Parathyroid adenoma (tissue), 2 donors: Measurements from ENCODE around the gene SOX12.
"Not testable (repeated sequence)": the region's sequence is repeated elsewhere in the genome, so short reads cannot be mapped to it uniquely, and the experiment has no call there.

Experiments
- H2AFZ ChIP-seq: fragments of 300-600 bp; sonication (generic); one replicate; pipeline ENCODE4 v1.7.0; 2017; ENCODE audit warnings: antibody characterized with exemption, mild to moderate bottlenecking
- H3K27ac ChIP-seq: fragments of 300-600 bp; sonication (generic); one replicate; pipeline ENCODE4 v1.7.0; 2017
- H3K27me3 ChIP-seq: fragments of 300-600 bp; sonication (generic); one replicate; pipeline ENCODE4 v1.7.0; 2017; ENCODE audit warnings: low read length; ENCODE audit not compliant: control insufficient read depth, insufficient read depth
- H3K36me3 ChIP-seq: fragments of 300-600 bp; sonication (generic); one replicate; pipeline ENCODE4 v1.7.0; 2017; ENCODE audit warnings: low read length; ENCODE audit not compliant: control insufficient read depth, insufficient read depth
- H3K4me1 ChIP-seq: fragments of 300-600 bp; sonication (generic); one replicate; pipeline ENCODE4 v1.7.0; 2017; ENCODE audit warnings: control low read depth
- H3K4me2 ChIP-seq: fragments of 300-600 bp; sonication (generic); one replicate; pipeline ENCODE4 v1.7.0; 2017; ENCODE audit warnings: low read length
- H3K4me3 ChIP-seq: fragments of 300-600 bp; sonication (generic); one replicate; pipeline ENCODE4 v1.7.0; 2017; ENCODE audit warnings: low read depth, low read length
- H3K79me2 ChIP-seq: fragments of 300-600 bp; sonication (generic); one replicate; pipeline ENCODE4 v1.7.0; 2017; ENCODE audit warnings: control low read depth
- H3K9ac ChIP-seq: fragments of 300-600 bp; sonication (generic); one replicate; pipeline ENCODE4 v1.7.0; 2017; ENCODE audit warnings: mild to moderate bottlenecking
- H3K9me3 ChIP-seq: fragments of 300-600 bp; sonication (generic); one replicate; pipeline ENCODE4 v1.7.0; 2017; ENCODE audit warnings: low read length; ENCODE audit not compliant: control insufficient read depth
- CTCF ChIP-seq: fragments of 300-600 bp; sonication (generic); IDR thresholded peaks from one replicate; pipeline ENCODE4 v1.7.0; 2017; ENCODE audit warnings: antibody characterized with exemption, mild to moderate bottlenecking
- donor health status: primary hyperparathyroidism.

Gene SOX12

GRCh38 chr20:334578-334977 is 9.2 kb downstream of the SOX12 start:
- H2AFZ ChIP-seq: no peak overlapping the region
- H3K9ac ChIP-seq: no peak overlapping the region
- no peaks in the 10 kb centered on the region for H3K27me3 ChIP-seq
- no peak for TF ChIP-seq CTCF
- H3K4me2 ChIP-seq: no peak overlapping the region
- H3K4me3 ChIP-seq: no peak overlapping the region
- peaks cover 6% of the 10 kb centered on the region for H3K4me1 ChIP-seq
- H3K79me2 ChIP-seq: peaks cover 6% of the 10 kb centered on the region
- H3K9me3 ChIP-seq: no peaks in the 10 kb centered on the region
- H3K27ac ChIP-seq: no peak overlapping the region
- H3K36me3 ChIP-seq: no peaks in the 10 kb centered on the region

- not testable (repeated sequence) for H3K4me2 ChIP-seq, H3K27me3 ChIP-seq, H3K36me3 ChIP-seq, H3K4me1 ChIP-seq, H2AFZ ChIP-seq, H3K9ac ChIP-seq, H3K27ac ChIP-seq, H3K9me3 ChIP-seq, H3K4me3 ChIP-seq
- peaks cover 11% of the 10 kb centered on the region for H3K79me2 ChIP-seq
Observed at GRCh38 chr20:336040-336439, 10.7 kb downstream of the SOX12 start.

GRCh38 chr20:341682-342081 is 16.3 kb downstream of the SOX12 start:
- Histone ChIP-seq H3K9me3 (no peaks in the 10 kb centered on the region), H3K79me2 (peaks cover 15% of the 10 kb centered on the region), H3K27ac (no peak overlapping the region), H3K9ac (no peak overlapping the region), H3K4me1 (no peaks in the 10 kb centered on the region), H3K4me2 (no peak overlapping the region), H3K27me3 (no peaks in the 10 kb centered on the region), H3K4me3 (no peak overlapping the region), H3K36me3 (no peaks in the 10 kb centered on the region), H2AFZ (no peak overlapping the region)
- TF ChIP-seq CTCF: no peak

GRCh38 chr20:343107-343506 is 17.8 kb downstream of the SOX12 start:
- Histone ChIP-seq H3K27ac (no peak overlapping the region), H3K4me1 (no peaks in the 10 kb centered on the region), H3K9ac (no peak overlapping the region), H3K4me3 (no peak overlapping the region), H3K79me2 (peaks cover 15% of the 10 kb centered on the region), H3K4me2 (no peak overlapping the region), H3K27me3 (no peaks in the 10 kb centered on the region), H3K9me3 (no peaks in the 10 kb centered on the region), H2AFZ (no peak overlapping the region), H3K36me3 (no peaks in the 10 kb centered on the region)
- TF ChIP-seq CTCF: no peak

- Histone ChIP-seq H3K9ac (no peak overlapping the region), H3K4me2 (peak overlapping the region; percentile 72), H3K36me3 (no peaks in the 10 kb centered on the region), H3K79me2 (peaks cover 6% of the 10 kb centered on the region), H3K4me3 (peak overlapping the region; percentile 71), H3K9me3 (no peaks in the 10 kb centered on the region), H3K4me1 (peaks cover 5% of the 10 kb centered on the region), H3K27me3 (no peaks in the 10 kb centered on the region), H3K27ac (peak overlapping the region; percentile 94), H2AFZ (peak overlapping the region; percentile 89)
- no peak for TF ChIP-seq CTCF
Observed at GRCh38 chr20:346033-346639, 20.8 kb downstream of the SOX12 start.
